MM.1S (cell line): Measurements from ENCODE around the gene CSTPP1.

Experiments
- CTCF ChIP-seq: fragments of 300-600 bp; sonication (generic); IDR thresholded peaks from 2 replicates; pipeline ENCODE4 v1.5.1; 2016; ENCODE audit warnings: antibody characterized with exemption, low read length, mixed read lengths
- EZH2 ChIP-seq: fragments of 300-600 bp; sonication (generic); optimal IDR thresholded peaks from 2 replicates; pipeline ENCODE3; 2017; ENCODE audit warnings: low read depth, mild to moderate bottlenecking, antibody characterized with exemption, low read length, mixed read lengths
- EZH2phosphoT487 ChIP-seq: fragments of 300-600 bp; sonication (generic); IDR thresholded peaks from 2 replicates; pipeline ENCODE4 v1.6.1; 2018; ENCODE audit warnings: antibody characterized with exemption, low read length

GRCh38 chr11:47177846-47178245 is 241.3 kb downstream of the CSTPP1 start:
- no peak for TF ChIP-seq EZH2phosphoT487
- TF ChIP-seq CTCF = no peak
- TF ChIP-seq EZH2 = no peak
